ENCODE results near the gene SSBP4. TPM values are rescaled to one million over a fixed set of nuclear protein-coding genes. Genes with fewer than 3 reads are reported as not detected.

The SSBP4 gene
- total RNA-seq, 1 experiment from 2014 or later = 51.2 TPM

DNA sequence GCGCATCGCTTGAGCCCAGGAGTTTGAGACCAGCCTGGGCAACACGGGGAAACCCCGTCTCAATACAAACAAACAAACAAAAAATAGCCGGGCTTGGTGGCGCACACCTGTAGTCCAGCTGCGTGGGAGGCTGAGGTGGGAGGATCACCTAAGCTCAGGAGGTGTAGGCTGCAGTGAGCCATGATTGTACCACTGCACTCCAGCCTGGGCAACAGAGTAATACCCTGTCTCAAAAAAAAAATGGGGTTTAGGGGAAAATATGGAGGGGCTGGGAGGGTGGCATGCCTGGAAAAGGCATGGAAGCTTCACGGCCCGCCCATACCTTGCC is 20.7 kb downstream of the SSBP4 start (continued):
- TF ChIP-seq, protein P1, sequence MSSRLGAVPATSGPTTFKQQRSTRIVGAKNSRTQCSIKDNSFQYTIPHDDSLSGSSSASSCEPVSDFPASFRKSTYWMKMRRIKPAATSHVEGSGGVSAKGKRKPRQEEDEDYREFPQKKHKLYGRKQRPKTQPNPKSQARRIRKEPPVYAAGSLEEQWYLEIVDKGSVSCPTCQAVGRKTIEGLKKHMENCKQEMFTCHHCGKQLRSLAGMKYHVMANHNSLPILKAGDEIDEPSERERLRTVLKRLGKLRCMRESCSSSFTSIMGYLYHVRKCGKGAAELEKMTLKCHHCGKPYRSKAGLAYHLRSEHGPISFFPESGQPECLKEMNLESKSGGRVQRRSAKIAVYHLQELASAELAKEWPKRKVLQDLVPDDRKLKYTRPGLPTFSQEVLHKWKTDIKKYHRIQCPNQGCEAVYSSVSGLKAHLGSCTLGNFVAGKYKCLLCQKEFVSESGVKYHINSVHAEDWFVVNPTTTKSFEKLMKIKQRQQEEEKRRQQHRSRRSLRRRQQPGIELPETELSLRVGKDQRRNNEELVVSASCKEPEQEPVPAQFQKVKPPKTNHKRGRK (CRISPR knock-in tag; IDR thresholded peaks at IDR 0.05; ENCODE audit: borderline replicate concordance) = no peak
- TF ChIP-seq ZNF671 (CRISPR knock-in tag; IDR thresholded peaks at IDR 0.05) (no peak), NFYB (CRISPR knock-in tag; conservative IDR thresholded peaks at IDR 0.05; ENCODE audit: low read depth) (no peak), ZNF219 (CRISPR knock-in tag; IDR thresholded peaks at IDR 0.05; ENCODE audit: borderline replicate concordance) (no peak), SP1 (CRISPR knock-in tag; conservative IDR thresholded peaks at IDR 0.05) (no peak)

GRCh38 chr19:18440415-18440877 is 21.2 kb downstream of the SSBP4 start:
- Mint-ChIP-seq H3K27ac (peak overlapping the region; percentile 46), H3K27me3 (ENCODE audit: low read depth) (no peaks in the 10 kb centered on the region), H3K4me1 (peaks cover 22% of the 10 kb centered on the region), H3K4me3 (no peak overlapping the region), H3K9me3 (peaks cover 5% of the 10 kb centered on the region), H3K36me3 (peaks cover 9% of the 10 kb centered on the region)
- TF ChIP-seq ZMAT4 (CRISPR knock-in tag; IDR thresholded peaks at IDR 0.05) = no peak
- no peak for TF ChIP-seq FOXJ3 (CRISPR knock-in tag; IDR thresholded peaks at IDR 0.05; ENCODE audit: borderline replicate concordance)
- TF ChIP-seq, protein P2, sequence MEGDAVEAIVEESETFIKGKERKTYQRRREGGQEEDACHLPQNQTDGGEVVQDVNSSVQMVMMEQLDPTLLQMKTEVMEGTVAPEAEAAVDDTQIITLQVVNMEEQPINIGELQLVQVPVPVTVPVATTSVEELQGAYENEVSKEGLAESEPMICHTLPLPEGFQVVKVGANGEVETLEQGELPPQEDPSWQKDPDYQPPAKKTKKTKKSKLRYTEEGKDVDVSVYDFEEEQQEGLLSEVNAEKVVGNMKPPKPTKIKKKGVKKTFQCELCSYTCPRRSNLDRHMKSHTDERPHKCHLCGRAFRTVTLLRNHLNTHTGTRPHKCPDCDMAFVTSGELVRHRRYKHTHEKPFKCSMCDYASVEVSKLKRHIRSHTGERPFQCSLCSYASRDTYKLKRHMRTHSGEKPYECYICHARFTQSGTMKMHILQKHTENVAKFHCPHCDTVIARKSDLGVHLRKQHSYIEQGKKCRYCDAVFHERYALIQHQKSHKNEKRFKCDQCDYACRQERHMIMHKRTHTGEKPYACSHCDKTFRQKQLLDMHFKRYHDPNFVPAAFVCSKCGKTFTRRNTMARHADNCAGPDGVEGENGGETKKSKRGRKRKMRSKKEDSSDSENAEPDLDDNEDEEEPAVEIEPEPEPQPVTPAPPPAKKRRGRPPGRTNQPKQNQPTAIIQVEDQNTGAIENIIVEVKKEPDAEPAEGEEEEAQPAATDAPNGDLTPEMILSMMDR (IDR thresholded peaks at IDR 0.05) = no peak
- no peak for TF ChIP-seq TEAD1 (CRISPR knock-in tag; IDR thresholded peaks at IDR 0.05)
- TF ChIP-seq SMAD3 (CRISPR knock-in tag; IDR thresholded peaks at IDR 0.05; ENCODE audit: borderline replicate concordance) = no peak
- no peak for TF ChIP-seq NFYB (CRISPR knock-in tag; conservative IDR thresholded peaks at IDR 0.05; ENCODE audit: low read depth)
- no peak for TF ChIP-seq ZNF138 (CRISPR knock-in tag; conservative IDR thresholded peaks at IDR 0.05)
- TF ChIP-seq ETV6 (CRISPR knock-in tag; IDR thresholded peaks at IDR 0.05) = no peak
- no peak for TF ChIP-seq HMGA2 (CRISPR knock-in tag; IDR thresholded peaks at IDR 0.05)
- TF ChIP-seq, protein P3, sequence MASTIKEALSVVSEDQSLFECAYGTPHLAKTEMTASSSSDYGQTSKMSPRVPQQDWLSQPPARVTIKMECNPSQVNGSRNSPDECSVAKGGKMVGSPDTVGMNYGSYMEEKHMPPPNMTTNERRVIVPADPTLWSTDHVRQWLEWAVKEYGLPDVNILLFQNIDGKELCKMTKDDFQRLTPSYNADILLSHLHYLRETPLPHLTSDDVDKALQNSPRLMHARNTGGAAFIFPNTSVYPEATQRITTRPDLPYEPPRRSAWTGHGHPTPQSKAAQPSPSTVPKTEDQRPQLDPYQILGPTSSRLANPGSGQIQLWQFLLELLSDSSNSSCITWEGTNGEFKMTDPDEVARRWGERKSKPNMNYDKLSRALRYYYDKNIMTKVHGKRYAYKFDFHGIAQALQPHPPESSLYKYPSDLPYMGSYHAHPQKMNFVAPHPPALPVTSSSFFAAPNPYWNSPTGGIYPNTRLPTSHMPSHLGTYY (CRISPR knock-in tag; IDR thresholded peaks at IDR 0.05) = no peak
- TF ChIP-seq, protein P4, sequence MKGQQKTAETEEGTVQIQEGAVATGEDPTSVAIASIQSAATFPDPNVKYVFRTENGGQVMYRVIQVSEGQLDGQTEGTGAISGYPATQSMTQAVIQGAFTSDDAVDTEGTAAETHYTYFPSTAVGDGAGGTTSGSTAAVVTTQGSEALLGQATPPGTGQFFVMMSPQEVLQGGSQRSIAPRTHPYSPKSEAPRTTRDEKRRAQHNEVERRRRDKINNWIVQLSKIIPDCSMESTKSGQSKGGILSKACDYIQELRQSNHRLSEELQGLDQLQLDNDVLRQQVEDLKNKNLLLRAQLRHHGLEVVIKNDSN (CRISPR knock-in tag; IDR thresholded peaks at IDR 0.05) = no peak
- no peak for TF ChIP-seq MAX (CRISPR knock-in tag; IDR thresholded peaks at IDR 0.05)
- TF ChIP-seq ATF1 (CRISPR knock-in tag; IDR thresholded peaks at IDR 0.05) = no peak
- no peak for TF ChIP-seq MYBL2 (CRISPR knock-in tag; IDR thresholded peaks at IDR 0.05)
- TF ChIP-seq ZNF423 (CRISPR knock-in tag; IDR thresholded peaks at IDR 0.05) = no peak
- CTCF ChIA-PET = interaction anchor here (0.5 to 3.5 kb wide), 10 partner anchors 10 to 149 kb away, joined by 3 to 27 read pairs (median 4); partner anchors contain the start of gene SSBP4
- POLR2A ChIA-PET = no interaction called here
- peak; percentile 62 for DNase-seq (ENCODE audit: low spot score)
- no peak for ATAC-seq

All from WTC11 (cell line).